Stimulated activated CD8-positive, alpha-beta memory T cell treated with anti-CD3 and anti-CD28 coated beads, Interleukin-7, amount 100 ng/mL, for 24 hours (primary cell): Measurements from ENCODE around the gene ANO9.

Source experiments
- DNase-seq: peaks from one replicate; pipeline ENCODE4 v3.0.0-alpha.2; 2020; ENCODE audit warnings: low read depth

Gene ANO9

DNA sequence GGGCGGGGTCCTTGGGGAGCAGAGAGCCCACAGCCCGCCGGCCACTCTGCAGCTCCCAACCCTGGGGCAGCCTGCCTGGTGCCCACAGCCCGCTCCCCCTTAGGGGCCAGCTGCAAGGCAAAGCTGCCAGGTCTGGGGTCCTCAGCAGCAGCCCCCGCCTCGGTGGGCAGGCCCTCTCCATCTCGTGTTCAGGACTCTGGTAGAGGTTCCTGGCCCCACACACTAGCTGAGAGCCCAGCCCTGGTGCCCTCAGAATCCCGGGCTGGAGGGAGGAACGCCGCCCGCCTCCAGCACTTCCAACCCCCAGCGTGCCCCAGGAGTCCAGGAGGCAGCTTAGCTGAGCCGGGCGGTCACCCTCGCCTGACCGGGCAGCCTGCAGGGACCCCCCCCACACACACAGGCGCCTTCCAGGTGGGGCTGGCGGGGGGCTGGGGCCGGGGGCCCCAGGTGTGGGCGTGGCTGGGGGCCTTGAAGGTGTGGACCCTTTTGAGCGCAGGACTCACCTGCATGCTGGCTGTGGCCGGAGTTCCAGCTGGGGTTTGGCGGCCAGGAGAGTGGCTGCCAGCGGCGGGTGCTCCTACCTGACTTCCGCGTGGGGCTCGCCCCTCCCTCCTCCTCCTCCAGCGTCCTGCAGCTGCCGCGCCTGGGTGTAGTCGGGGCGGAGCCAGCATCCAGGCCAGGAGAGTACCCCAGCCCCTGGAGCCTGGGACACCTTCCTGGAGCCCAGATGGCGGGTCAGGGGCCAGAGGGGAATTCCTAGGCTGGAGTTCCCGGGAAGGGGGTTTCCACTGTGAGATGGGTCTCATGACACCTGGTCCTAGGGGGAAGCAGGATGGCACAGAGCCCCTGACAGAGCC is at the start of gene ANO9:
Gene ANO9 (minus strand): TSS at position 594 of the 857 bp plus-strand sequence. CDS start 85 bp downstream, at position 509.
- DNase-seq: no peak

- no peak for DNase-seq
Observed at GRCh38 chr11:491358-491757, 49.5 kb upstream of the ANO9 start.

DNA sequence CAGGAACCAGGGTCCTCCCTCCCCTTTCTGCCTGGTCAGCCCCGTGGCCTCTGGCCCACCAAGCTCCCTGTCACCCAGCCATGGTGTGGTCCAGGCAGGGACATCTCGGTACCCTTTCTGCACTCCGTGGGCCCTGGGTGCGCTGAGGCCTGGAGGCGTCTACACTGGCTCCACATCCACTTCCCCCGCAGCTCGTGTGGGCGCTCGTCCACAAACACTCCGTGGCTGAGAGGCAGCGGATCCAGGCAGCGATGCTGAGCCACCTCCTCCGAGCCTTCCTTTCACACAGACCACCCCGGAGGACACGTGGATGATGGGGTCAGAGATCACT is 49.1 kb upstream of the ANO9 start:
- no peak for DNase-seq

DNA sequence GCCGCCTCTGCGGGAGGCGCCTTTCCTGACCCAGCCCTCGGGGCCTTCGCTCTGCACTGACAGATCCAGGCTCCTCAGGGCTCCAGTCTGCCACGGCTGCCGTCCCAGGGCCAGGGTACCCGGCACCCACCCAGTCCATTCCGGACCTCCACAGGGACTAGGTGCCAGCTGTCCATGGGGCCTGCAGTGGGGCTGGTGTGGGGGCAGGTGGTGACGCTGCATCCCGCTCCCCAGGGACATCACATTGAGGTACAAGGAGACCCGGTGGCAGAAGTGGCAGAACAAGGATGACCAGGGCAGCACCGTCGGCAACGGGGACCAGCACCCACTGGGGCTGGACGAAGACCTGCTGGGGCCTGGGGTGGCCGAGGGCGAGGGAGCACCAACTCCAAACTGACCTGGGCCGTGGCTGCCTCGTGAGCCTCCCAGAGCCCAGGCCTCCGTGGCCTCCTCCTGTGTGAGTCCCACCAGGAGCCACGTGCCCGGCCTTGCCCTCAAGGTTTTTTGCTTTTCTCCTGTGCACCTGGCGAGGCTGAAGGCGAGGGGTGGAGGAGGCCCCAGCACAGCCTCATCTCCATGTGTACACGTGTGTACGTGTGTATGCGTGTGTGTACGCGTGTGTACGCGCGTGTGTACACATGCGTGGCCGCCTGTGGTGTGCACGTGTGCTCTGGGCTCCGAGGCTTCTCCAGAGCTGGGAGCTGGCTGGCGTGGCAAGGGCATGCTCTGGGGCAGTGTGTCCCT is 48.5 kb upstream of the ANO9 start:
- no peak for DNase-seq

GRCh38 chr11:489610-490185 is 47.9 kb upstream of the ANO9 start:
- DNase-seq: no peak

DNA sequence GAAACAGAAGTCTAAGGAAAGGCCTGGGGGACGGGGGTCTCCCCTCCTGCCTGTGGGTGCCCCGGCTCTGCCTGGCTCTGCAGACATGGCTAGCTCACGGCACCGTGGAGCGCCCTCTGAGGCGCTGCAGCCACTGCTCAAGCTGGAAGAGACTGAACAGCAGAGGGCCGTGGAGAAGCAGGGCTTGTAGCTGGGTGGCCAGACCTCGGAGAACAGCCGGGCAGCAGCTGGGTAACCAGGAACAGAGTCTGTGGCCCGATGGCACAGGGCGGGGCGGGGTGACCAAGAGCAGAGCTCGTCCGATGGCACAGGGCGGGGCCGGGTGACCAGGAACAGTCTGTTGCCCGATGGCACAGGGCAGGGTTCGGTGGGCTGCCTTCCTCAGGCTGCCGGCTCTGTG is 47.2 kb upstream of the ANO9 start:
- no peak for DNase-seq

- DNase-seq: no peak
Observed at GRCh38 chr11:488579-488978, 46.8 kb upstream of the ANO9 start.

DNA sequence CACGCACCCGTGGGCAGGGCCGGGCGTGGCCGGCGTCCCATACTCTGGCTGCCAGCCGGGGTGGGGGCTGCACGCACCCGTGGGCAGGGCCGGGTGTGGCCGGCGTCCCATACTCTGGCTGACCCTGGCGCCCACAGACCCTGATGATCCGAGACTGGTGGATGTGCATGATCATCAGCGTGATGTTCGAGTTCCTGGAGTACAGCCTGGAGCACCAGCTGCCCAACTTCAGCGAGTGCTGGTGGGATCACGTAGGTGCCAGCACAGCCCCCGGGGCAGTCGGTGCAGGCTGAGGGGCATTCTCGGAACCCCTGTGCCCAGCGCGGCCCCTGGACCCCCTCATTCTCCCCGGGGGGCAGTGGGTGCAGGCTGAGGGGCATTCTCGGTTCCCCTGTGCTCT is 46.3 kb upstream of the ANO9 start:
- no peak for DNase-seq

- no peak for DNase-seq
Observed at GRCh38 chr11:487571-488021, 45.8 kb upstream of the ANO9 start.

DNA sequence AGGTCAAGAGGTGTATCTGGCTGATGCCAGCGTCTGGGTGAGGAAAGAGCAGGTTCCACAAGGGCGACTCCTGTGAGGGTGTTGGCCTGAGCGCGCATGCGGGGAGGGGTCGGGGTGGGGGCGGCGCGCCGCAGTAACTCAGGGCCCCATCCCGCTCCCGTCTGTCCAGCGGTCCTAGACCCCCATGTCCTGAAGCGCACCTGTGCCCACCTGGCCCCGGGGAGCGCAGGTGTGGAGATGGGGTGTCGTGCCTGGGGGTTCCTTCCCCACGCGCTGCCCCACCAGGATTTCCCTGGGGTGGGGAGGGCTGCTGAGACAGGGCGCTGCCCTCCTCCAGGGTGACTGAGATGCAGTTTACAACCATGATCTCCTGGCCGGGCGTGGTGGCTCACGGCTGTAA is 44.4 kb upstream of the ANO9 start:
- DNase-seq: no peak

GRCh38 chr11:484616-485015 is 42.8 kb upstream of the ANO9 start:
- DNase-seq: no peak

GRCh38 chr11:479311-479710 is 37.5 kb upstream of the ANO9 start:
- DNase-seq: no peak

- no peak for DNase-seq
Observed at GRCh38 chr11:477052-477715, 35.4 kb upstream of the ANO9 start.

GRCh38 chr11:476416-476815 is 34.6 kb upstream of the ANO9 start:
- DNase-seq: no peak

GRCh38 chr11:475941-476340 is 34.1 kb upstream of the ANO9 start:
- no peak for DNase-seq

GRCh38 chr11:474914-475506 is 33.2 kb upstream of the ANO9 start:
- no peak for DNase-seq

- no peak for DNase-seq
Observed at GRCh38 chr11:473962-474785, 32.4 kb upstream of the ANO9 start.

GRCh38 chr11:473415-473814 is 31.6 kb upstream of the ANO9 start:
- DNase-seq: no peak

DNA sequence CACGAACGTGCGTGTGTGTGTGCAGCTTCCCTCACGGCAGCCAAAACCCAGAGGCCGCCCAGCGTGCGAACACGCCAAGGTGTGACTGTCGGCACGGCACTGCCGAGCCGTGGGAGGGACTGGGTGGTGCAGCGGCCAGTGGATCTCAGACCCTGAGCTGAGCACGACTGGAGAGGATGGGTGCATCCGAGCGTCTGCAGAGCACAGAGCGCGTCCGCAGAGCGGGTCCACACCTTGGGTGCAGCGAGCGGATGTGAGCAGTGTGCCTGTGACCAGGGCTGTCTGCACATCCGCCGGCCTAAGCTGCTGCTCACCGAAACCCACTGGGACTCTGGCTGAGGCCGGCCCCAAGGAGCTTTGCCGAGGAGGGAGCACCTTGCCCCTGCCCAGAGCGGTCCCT is 31.0 kb upstream of the ANO9 start:
- DNase-seq: no peak

GRCh38 chr11:472272-472671 is 30.5 kb upstream of the ANO9 start:
- DNase-seq: no peak

GRCh38 chr11:471468-472145 is 29.8 kb upstream of the ANO9 start:
- DNase-seq: no peak
